ENCODE data around the gene SNED1. TPM values are rescaled to one million over a fixed set of nuclear protein-coding genes. Genes with fewer than 3 reads are reported as not detected.

The SNED1 gene
- total RNA-seq, 1 experiment from 2014 or later, result not detected

DNA sequence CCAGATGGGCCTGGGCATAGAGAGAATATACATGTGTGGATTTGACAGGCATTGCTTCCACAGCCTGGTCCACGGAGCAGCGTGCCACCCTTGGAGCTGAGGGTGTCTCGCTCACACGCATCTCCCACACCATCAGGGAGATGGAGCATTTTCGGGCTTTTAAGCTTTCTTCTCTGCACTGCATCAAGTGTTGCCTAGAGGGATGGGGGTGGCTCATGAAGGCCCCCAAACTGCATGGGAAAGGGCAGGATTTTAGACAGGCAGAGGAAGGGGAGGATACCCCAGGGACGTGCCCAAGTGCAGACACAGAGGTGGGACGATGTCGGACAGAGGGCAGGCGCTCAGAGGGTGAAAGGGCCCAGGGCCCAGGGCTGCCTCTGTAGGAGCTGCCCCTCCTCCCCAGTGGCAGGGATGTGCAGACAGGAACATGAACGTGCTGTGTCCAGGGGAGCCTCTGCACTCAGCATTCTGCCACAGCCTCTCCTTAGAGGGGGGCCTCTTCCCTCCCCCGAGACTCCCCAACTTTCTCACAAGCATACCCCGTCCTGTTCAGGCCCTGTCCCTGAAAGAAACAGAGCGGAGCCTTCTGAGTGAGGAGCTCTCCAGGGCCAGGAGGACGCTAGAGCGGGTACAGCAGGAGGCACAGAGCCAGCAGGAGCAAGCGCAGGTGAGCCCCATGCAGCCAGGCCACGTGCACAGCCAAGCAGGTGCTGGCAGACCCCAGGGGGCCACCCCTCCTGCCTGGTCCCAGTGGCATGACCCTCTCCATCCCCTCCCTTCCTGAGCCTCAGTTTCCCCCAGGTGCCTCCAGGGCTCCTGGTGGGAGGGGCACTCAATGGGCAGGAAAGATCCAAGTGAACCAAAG, 42.9 kb upstream of the SNED1 start:
- Histone ChIP-seq H3K27me3 (replicated peaks; ENCODE audit: control insufficient read depth, insufficient read depth, low read length) (no peaks in the 10 kb centered on the region), H3K9me3 (no peaks in the 10 kb centered on the region), H3K36me3 (ENCODE audit: control insufficient read depth, insufficient read depth, low read length) (no peaks in the 10 kb centered on the region), H3K4me1 (no peaks in the 10 kb centered on the region), H3K4me3 (ENCODE audit: low read depth, low read length) (no peak overlapping the region)
- no TSS peak for BruUV-seq (replicated peaks)
- ChIA-PET POLR2A (no interaction called here), CTCF (interaction anchor here (0.6 kb wide), 1 partner anchor 104 kb away, joined by 3 read pairs; no protein-coding TSS in a partner anchor)
- intact Hi-C loops (cut with micrococcal nuclease; ENCODE audit: unreplicated experiment), result no loop called here
- Mint-ChIP-seq H3K27me3 (ENCODE audit: insufficient read depth, unreplicated experiment) (peaks cover 4% of the 10 kb centered on the region), H3K4me1 (ENCODE audit: low read depth, unreplicated experiment) (no peaks in the 10 kb centered on the region), H3K4me3 (ENCODE audit: unreplicated experiment) (no peak overlapping the region), H3K9me3 (ENCODE audit: unreplicated experiment) (no peaks in the 10 kb centered on the region), H3K36me3 (ENCODE audit: insufficient read depth, unreplicated experiment) (no peaks in the 10 kb centered on the region), H3K27ac (ENCODE audit: unreplicated experiment) (no peak overlapping the region)
- TF ChIP-seq, protein P1, sequence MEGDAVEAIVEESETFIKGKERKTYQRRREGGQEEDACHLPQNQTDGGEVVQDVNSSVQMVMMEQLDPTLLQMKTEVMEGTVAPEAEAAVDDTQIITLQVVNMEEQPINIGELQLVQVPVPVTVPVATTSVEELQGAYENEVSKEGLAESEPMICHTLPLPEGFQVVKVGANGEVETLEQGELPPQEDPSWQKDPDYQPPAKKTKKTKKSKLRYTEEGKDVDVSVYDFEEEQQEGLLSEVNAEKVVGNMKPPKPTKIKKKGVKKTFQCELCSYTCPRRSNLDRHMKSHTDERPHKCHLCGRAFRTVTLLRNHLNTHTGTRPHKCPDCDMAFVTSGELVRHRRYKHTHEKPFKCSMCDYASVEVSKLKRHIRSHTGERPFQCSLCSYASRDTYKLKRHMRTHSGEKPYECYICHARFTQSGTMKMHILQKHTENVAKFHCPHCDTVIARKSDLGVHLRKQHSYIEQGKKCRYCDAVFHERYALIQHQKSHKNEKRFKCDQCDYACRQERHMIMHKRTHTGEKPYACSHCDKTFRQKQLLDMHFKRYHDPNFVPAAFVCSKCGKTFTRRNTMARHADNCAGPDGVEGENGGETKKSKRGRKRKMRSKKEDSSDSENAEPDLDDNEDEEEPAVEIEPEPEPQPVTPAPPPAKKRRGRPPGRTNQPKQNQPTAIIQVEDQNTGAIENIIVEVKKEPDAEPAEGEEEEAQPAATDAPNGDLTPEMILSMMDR (IDR thresholded peaks at IDR 0.05; ENCODE audit: insufficient read depth in 1 of 2, low read depth in 1 of 2, low read length in 1 of 2, severe bottlenecking in 1 of 2, unreplicated experiment in 1 of 2), result no peak
- DNase-seq, result no peak

DNA sequence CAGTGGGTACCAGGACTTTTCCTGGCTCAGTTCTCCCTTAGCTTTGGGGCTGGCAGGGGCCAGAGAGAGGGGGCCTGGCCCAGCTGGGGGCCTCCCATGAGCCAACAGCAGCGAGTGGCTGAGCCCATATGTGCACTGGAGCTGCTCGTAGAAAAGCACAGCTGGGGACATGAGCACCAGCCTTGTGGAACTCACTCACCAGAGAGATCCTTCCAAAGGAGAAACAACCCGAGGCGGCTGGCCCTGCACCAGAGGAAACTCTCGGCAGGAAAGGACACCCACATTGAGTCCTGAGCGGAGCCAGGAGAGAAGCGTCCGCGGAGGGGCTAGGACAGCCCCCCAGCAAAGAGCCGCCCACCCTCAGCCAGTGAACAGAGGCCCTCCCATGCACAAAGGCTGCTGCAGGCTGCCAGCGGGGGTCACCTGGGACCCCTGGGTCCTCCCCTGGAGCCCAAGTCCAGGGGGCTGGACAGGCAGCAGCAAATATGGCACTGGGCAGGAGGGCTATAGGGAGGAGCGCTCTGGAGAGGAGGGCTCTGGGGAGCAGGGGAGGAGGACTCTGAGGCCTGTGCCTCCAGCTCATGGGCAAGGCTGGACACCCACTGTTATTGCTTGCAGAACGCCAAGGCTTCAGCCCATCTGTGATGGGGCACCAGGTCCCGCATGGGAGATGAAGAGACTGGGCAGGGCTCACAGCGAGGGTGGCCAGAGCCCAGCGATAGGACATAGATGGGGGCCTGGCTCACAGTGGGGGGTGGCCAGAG, 42.1 kb upstream of the SNED1 start:
- Mint-ChIP-seq H3K36me3 (ENCODE audit: insufficient read depth, unreplicated experiment) (no peaks in the 10 kb centered on the region), H3K4me1 (ENCODE audit: low read depth, unreplicated experiment) (no peaks in the 10 kb centered on the region), H3K9me3 (ENCODE audit: unreplicated experiment) (no peaks in the 10 kb centered on the region), H3K27me3 (ENCODE audit: insufficient read depth, unreplicated experiment) (peaks cover 4% of the 10 kb centered on the region), H3K4me3 (ENCODE audit: unreplicated experiment) (no peak overlapping the region), H3K27ac (ENCODE audit: unreplicated experiment) (no peak overlapping the region)
- DNase-seq, result no peak
- H3K27me3 ChIP-seq (replicated peaks; ENCODE audit: control insufficient read depth, insufficient read depth, low read length), result no peaks in the 10 kb centered on the region
- H3K4me3 ChIP-seq (ENCODE audit: low read depth, low read length), result no peak overlapping the region
- CTCF ChIA-PET, result no interaction called here
- no peaks in the 10 kb centered on the region for H3K36me3 ChIP-seq (ENCODE audit: control insufficient read depth, insufficient read depth, low read length)
- POLR2A ChIA-PET, result no interaction called here
- H3K9me3 ChIP-seq, result no peaks in the 10 kb centered on the region
- no TSS peak for BruUV-seq (replicated peaks)
- TF ChIP-seq, protein P1 (IDR thresholded peaks at IDR 0.05; ENCODE audit: insufficient read depth in 1 of 2, low read depth in 1 of 2, low read length in 1 of 2, severe bottlenecking in 1 of 2, unreplicated experiment in 1 of 2), result no peak
- intact Hi-C loops (cut with micrococcal nuclease; ENCODE audit: unreplicated experiment), result no loop called here
- no peaks in the 10 kb centered on the region for H3K4me1 ChIP-seq

DNA sequence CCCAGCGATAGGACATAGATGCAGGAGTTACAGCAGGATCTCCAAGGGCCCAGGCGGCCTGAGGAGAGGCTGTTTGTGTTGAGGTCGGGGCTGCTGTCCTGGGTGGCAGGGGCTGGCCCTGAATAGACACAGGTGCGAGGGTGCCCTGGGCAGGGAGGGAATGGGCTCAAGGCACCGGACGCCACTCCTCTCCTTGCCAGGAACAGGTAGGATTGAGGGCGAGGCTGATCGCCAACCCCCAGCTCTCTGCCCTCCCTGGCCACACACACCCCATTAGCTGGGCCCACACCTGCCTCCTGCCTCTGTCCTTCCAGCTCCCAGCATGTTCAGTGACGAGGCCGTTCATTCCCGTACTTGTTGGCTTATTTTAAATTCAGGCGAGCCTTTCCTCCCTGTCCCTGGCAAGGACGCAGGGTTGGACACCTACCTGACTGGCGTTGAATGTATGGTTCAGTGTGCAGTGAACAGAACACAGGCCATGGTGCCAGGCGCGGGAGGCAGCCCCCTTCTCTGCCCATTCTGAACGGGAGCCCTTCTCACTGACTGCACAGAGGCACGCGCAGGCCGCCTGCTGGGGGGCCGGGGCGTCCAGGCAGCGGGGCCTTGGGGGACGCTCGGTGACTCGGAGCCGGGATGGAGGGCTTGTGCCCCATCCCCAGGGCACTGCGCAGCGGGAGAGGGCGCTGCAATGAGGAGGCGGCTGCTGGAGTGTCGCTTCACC, 41.3 kb upstream of the SNED1 start:
- Mint-ChIP-seq H3K4me1 (ENCODE audit: low read depth, unreplicated experiment) (no peaks in the 10 kb centered on the region), H3K27ac (ENCODE audit: unreplicated experiment) (no peak overlapping the region), H3K36me3 (ENCODE audit: insufficient read depth, unreplicated experiment) (no peaks in the 10 kb centered on the region), H3K9me3 (ENCODE audit: unreplicated experiment) (no peaks in the 10 kb centered on the region), H3K27me3 (ENCODE audit: insufficient read depth, unreplicated experiment) (peaks cover 4% of the 10 kb centered on the region), H3K4me3 (ENCODE audit: unreplicated experiment) (no peak overlapping the region)
- ChIA-PET CTCF (no interaction called here), POLR2A (no interaction called here)
- intact Hi-C loops (cut with micrococcal nuclease; ENCODE audit: unreplicated experiment), result no loop called here
- Histone ChIP-seq H3K36me3 (ENCODE audit: control insufficient read depth, insufficient read depth, low read length) (no peaks in the 10 kb centered on the region), H3K27me3 (replicated peaks; ENCODE audit: control insufficient read depth, insufficient read depth, low read length) (no peaks in the 10 kb centered on the region), H3K9me3 (no peaks in the 10 kb centered on the region), H3K4me3 (ENCODE audit: low read depth, low read length) (no peak overlapping the region), H3K4me1 (no peaks in the 10 kb centered on the region)
- DNase-seq, result no peak
- BruUV-seq (replicated peaks), result no TSS peak
- TF ChIP-seq, protein P1 (IDR thresholded peaks at IDR 0.05; ENCODE audit: insufficient read depth in 1 of 2, low read depth in 1 of 2, low read length in 1 of 2, severe bottlenecking in 1 of 2, unreplicated experiment in 1 of 2), result no peak
